Prostate gland (tissue), 2 donors: Measurements from ENCODE around the gene RPTOR. TPM values are rescaled to one million over a fixed set of nuclear protein-coding genes. Genes with fewer than 3 reads are reported as not detected.

Experiments used
- DNase-seq: peaks from one replicate; pipeline ENCODE4 v3.0.0-alpha.2; 2019; ENCODE audit warnings: low spot score
- H3K27ac ChIP-seq, 2 donors: fragments of 200-600 bp; sonication (generic); 2 replicates each; pipeline ENCODE4 v1.5.1; 2017 to 2019
- H3K27me3 ChIP-seq: fragments of 200-600 bp; sonication (generic); replicated peaks from 2 replicates; pipeline ENCODE4 v1.5.1; 2019; ENCODE audit not compliant: insufficient read depth
- H3K36me3 ChIP-seq, 2 donors: fragments of 200-600 bp; sonication (generic); 1 replicate in 1 of 2; 2 replicates in 1 of 2; pipeline versions ENCODE4 v1.5.1 to v1.8.1; 2017 to 2019
- H3K4me1 ChIP-seq: fragments of 200-600 bp; sonication (generic); replicated peaks from 2 replicates; pipeline ENCODE4 v1.5.1; 2019
- H3K4me3 ChIP-seq, 2 donors: fragments of 200-600 bp; sonication (generic); 2 replicates each; pipeline ENCODE4 v1.5.1; 2017 to 2019
- H3K9me3 ChIP-seq: fragments of 200-600 bp; sonication (generic); 2 replicates; pipeline ENCODE4 v1.5.1; 2017
- CTCF ChIP-seq, 4 experiments: fragments of 200-600 bp in 2 of 4; fragments of 450-650 bp in 2 of 4; sonication (generic) in 2 of 4; IDR thresholded peaks; 1 replicate in 3 of 4; 2 replicates in 1 of 4; pipeline ENCODE4 v1.5.1; 2016 to 2019; ENCODE audit warnings: antibody characterized with exemption in 4 of 4, mild to moderate bottlenecking in 2 of 4, moderate library complexity in 2 of 4
- POLR2A ChIP-seq: fragments of 450-650 bp; IDR thresholded peaks from one replicate; pipeline ENCODE4 v1.6.1; 2016; ENCODE audit warnings: antibody characterized with exemption, mild to moderate bottlenecking
- POLR2AphosphoS5 ChIP-seq: sonication (generic); formaldehyde crosslinking; IDR thresholded peaks from one replicate; pipeline ENCODE4 v1.6.1; 2017; ENCODE audit warnings: antibody characterized with exemption
- WGBS: methylation state at CpG from one replicate; pipeline ENCODE4 v1.1.5; 2018; 5-methylcytosine and 5-hydroxymethylcytosine counted together
- intact Hi-C: fragments of 100-400 bp; cut with DNase I; formaldehyde crosslinking; loops from one replicate; pipeline ENCODE4 v1.14.2; 2022
- total RNA-seq, 2 donors: library from RNA; depleted of rRNA; stranded (reverse); fragments of >200 nt; gene quantifications; one replicate each; pipeline ENCODE4 v1.1.0, GENCODE V29; 2016

The RPTOR gene
- total RNA-seq, 2 donors from 2014 or later = 30.3 to 62.5 TPM

- H3K27me3 ChIP-seq = no peaks in the 10 kb centered on the region
- H3K9me3 ChIP-seq = no peaks in the 10 kb centered on the region
- no peaks in the 10 kb centered on the region for H3K4me1 ChIP-seq
- no peak overlapping the region for H3K4me3 ChIP-seq
- WGBS = 63% methylated on average over 8 of the region's 8 CpGs
- intact Hi-C loops = loop anchor here (5.0 kb wide), 1 partner anchor 224 kb away; no protein-coding TSS in a partner anchor
- TF ChIP-seq CTCF (IDR thresholded peaks at IDR 0.05) (no peak), POLR2AphosphoS5 (no peak), POLR2A (no peak)
- no peak for DNase-seq
- H3K36me3 ChIP-seq = no peaks in the 10 kb centered on the region
- H3K27ac ChIP-seq = no peak overlapping the region
Measured at GRCh38 chr17:80656590-80656989, 112.0 kb downstream of the RPTOR start.

- Histone ChIP-seq H3K27me3 (no peaks in the 10 kb centered on the region), H3K4me3 (no peak overlapping the region), H3K36me3 (no peaks in the 10 kb centered on the region), H3K4me1 (no peaks in the 10 kb centered on the region), H3K9me3 (no peaks in the 10 kb centered on the region), H3K27ac (no peak overlapping the region)
- 77% methylated on average over 1 of the region's 1 CpG for WGBS
- no peak for TF ChIP-seq POLR2AphosphoS5
- no peak for DNase-seq
- intact Hi-C loops = loop anchor here (5.0 kb wide), 1 partner anchor 225 kb away; no protein-coding TSS in a partner anchor
Measured at GRCh38 chr17:80657561-80657960, 112.9 kb downstream of the RPTOR start.

- Histone ChIP-seq H3K4me3 (no peak overlapping the region), H3K4me1 (no peaks in the 10 kb centered on the region), H3K27me3 (no peaks in the 10 kb centered on the region), H3K36me3 (no peaks in the 10 kb centered on the region), H3K27ac (no peak overlapping the region), H3K9me3 (no peaks in the 10 kb centered on the region)
- intact Hi-C loops = loop anchor here (5.0 kb wide), 1 partner anchor 227 kb away; no protein-coding TSS in a partner anchor
- DNase-seq = no peak
- TF ChIP-seq POLR2A = no peak
- no peak for TF ChIP-seq POLR2AphosphoS5
- no peak for TF ChIP-seq CTCF (IDR thresholded peaks at IDR 0.05)
- 96% methylated on average over 8 of the region's 8 CpGs for WGBS
Measured at GRCh38 chr17:80658821-80659220, 114.2 kb downstream of the RPTOR start.

- Histone ChIP-seq H3K27me3 (no peaks in the 10 kb centered on the region), H3K9me3 (no peaks in the 10 kb centered on the region), H3K36me3 (no peaks in the 10 kb centered on the region), H3K4me1 (no peaks in the 10 kb centered on the region), H3K27ac (no peak overlapping the region), H3K4me3 (no peak overlapping the region)
- intact Hi-C loops = loop anchor here (5.0 kb wide), 1 partner anchor 227 kb away; no protein-coding TSS in a partner anchor
- 96% methylated on average over 12 of the region's 12 CpGs for WGBS
- DNase-seq = no peak
- TF ChIP-seq POLR2A = no peak
- TF ChIP-seq CTCF (IDR thresholded peaks at IDR 0.05) = no peak
- TF ChIP-seq POLR2AphosphoS5 = no peak
Measured at GRCh38 chr17:80659651-80660050, 115.0 kb downstream of the RPTOR start.

- TF ChIP-seq POLR2A = no peak
- no peak for TF ChIP-seq POLR2AphosphoS5
- TF ChIP-seq CTCF (IDR thresholded peaks at IDR 0.05) = no peak
- intact Hi-C loops = no loop called here
- DNase-seq = no peak
- Histone ChIP-seq H3K4me1 (no peaks in the 10 kb centered on the region), H3K27ac (no peak overlapping the region), H3K27me3 (no peaks in the 10 kb centered on the region), H3K9me3 (no peaks in the 10 kb centered on the region), H3K36me3 (no peaks in the 10 kb centered on the region), H3K4me3 (no peak overlapping the region)
- 93% methylated on average over 13 of the region's 13 CpGs for WGBS
Measured at GRCh38 chr17:80660527-80661198, 116.0 kb downstream of the RPTOR start.
